Fibroblast of lung (primary cell): ENCODE data around the gene OR10R2. TPM values are rescaled to one million over a fixed set of nuclear protein-coding genes. Genes with fewer than 3 reads are reported as not detected.

Source experiments
- DNase-seq, 2 donors: peaks; one replicate each; pipeline versions ENCODE4 v3.0.0 to v3.0.0-alpha.2; 2010; ENCODE audit warnings: low read depth in 2 of 2
- H2AFZ ChIP-seq: 2 replicates; pipeline ENCODE4 v1.5.1; 2012; ENCODE audit warnings: low read length, control low read depth, inconsistent platforms
- H3K27ac ChIP-seq: 2 replicates; pipeline ENCODE4 v1.5.1; 2011; ENCODE audit warnings: low read length, control low read depth; ENCODE audit not compliant: insufficient read depth
- H3K27me3 ChIP-seq: 2 replicates; pipeline ENCODE4 v1.5.1; 2011; ENCODE audit warnings: mild to moderate bottlenecking, low read length; ENCODE audit not compliant: control insufficient read depth, insufficient read depth
- H3K36me3 ChIP-seq: 2 replicates; pipeline ENCODE4 v1.5.1; 2011; ENCODE audit warnings: low read length; ENCODE audit not compliant: control insufficient read depth, insufficient read depth
- H3K4me1 ChIP-seq: 2 replicates; pipeline ENCODE4 v1.5.1; 2011; ENCODE audit warnings: low read length; ENCODE audit not compliant: control insufficient read depth, insufficient read depth; ENCODE audit errors: extremely low read depth
- H3K4me2 ChIP-seq: 2 replicates; pipeline ENCODE4 v1.5.1; 2011; ENCODE audit warnings: low read length, control low read depth; ENCODE audit not compliant: insufficient read depth; ENCODE audit errors: extremely low read depth
- H3K4me3 ChIP-seq, 4 experiments: fragments of 200-600 bp in 1 of 4; sonication (generic) in 1 of 4; replicated peaks in 1 of 4; 2 replicates each; pipeline ENCODE4 v1.5.1; 2011 to 2016; ENCODE audit warnings: low read length in 4 of 4, low read depth in 3 of 4, mild to moderate bottlenecking in 3 of 4, control low read depth in 2 of 4, inconsistent platforms in 1 of 4, mixed read lengths in 1 of 4; ENCODE audit not compliant: insufficient read depth in 1 of 4; ENCODE audit errors: control extremely low read depth in 1 of 4
- H3K79me2 ChIP-seq: 2 replicates; pipeline ENCODE4 v1.5.1; 2012; ENCODE audit warnings: mild to moderate bottlenecking, low read length, inconsistent platforms; ENCODE audit not compliant: control insufficient read depth, insufficient read depth
- H3K9ac ChIP-seq: 2 replicates; pipeline ENCODE4 v1.5.1; 2011; ENCODE audit warnings: mild to moderate bottlenecking, low read length, control low read depth; ENCODE audit not compliant: insufficient read depth
- H3K9me3 ChIP-seq: 2 replicates; pipeline ENCODE4 v1.5.1; 2012; ENCODE audit warnings: low read depth, low read length; ENCODE audit not compliant: control insufficient read depth, insufficient read depth
- H4K20me1 ChIP-seq: 2 replicates; pipeline ENCODE4 v1.5.1; 2011; ENCODE audit warnings: low read length; ENCODE audit not compliant: control insufficient read depth, insufficient read depth; ENCODE audit errors: extremely low read depth
- CTCF ChIP-seq, 2 donors: IDR thresholded peaks in 1 of 2; conservative IDR thresholded peaks in 1 of 2; 1 replicate in 1 of 2; 2 replicates in 1 of 2; pipeline ENCODE4 v1.5.1; 2011 to 2012; ENCODE audit warnings: low read length in 2 of 2, control low read depth in 1 of 2, inconsistent platforms in 1 of 2, low read depth in 1 of 2, mild to moderate bottlenecking in 1 of 2
- EZH2 ChIP-seq: IDR thresholded peaks from 2 replicates; pipeline ENCODE4 v1.5.1; 2012; ENCODE audit warnings: low read length, control low read depth, mild to moderate bottlenecking; ENCODE audit errors: missing control alignments
- polyA plus RNA-seq, 2 donors: library from polyadenylated mRNA; depleted of rRNA in 1 of 2; stranded (reverse) in 1 of 2; unstranded in 1 of 2; fragments of >200 nt; gene quantifications; 2 replicates each; pipeline ENCODE4 v1.2.1, GENCODE V29; 2011 to 2012; ENCODE audit warnings: missing spikeins in 1 of 2
- total RNA-seq: library from RNA; depleted of rRNA; stranded (reverse); fragments of >200 nt; gene quantifications from 2 replicates; pipeline ENCODE4 v1.2.1, GENCODE V29; 2014

Gene OR10R2
- total and polyA plus RNA-seq, 2 donors (not counting 1 experiment from before 2014, with no cell fraction given), result not detected

DNA sequence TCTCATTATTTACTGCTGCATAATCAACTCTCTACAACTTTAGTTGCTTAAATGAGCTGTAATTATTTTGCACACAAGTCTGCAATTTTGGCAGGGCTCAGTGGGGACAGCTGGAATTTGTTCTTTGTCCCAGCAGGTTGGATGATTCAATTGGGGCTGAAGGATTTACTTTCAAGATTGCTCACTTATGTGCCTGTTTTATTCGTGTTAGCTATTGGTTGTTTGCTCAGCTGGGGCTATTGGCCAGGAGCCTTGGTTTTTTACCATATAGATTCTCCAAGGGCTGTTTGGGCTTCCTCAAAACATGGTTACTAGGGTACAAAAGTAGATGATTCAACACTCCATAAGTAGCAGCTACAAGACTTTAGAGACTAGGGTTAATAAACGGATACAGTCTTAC, 13.4 kb downstream of the OR10R2 start:
- no peak overlapping the region for H3K4me3 ChIP-seq
- H3K9me3 ChIP-seq, result no peaks in the 10 kb centered on the region
- no peaks in the 10 kb centered on the region for H3K27me3 ChIP-seq
- no peak overlapping the region for H3K4me2 ChIP-seq
- H3K79me2 ChIP-seq, result no peaks in the 10 kb centered on the region
- TF ChIP-seq CTCF (conservative IDR thresholded peaks at IDR 0.05 in 1 of 2, IDR thresholded peaks at IDR 0.05 in 1 of 2; ENCODE audit: low read depth in 1 of 2, low read length in 2 of 2) (no peak), EZH2 (no peak)
- DNase-seq, result no peak
- no peak overlapping the region for H3K27ac ChIP-seq
- H2AFZ ChIP-seq, result no peak overlapping the region
- H3K36me3 ChIP-seq, result no peaks in the 10 kb centered on the region
- H4K20me1 ChIP-seq, result no peaks in the 10 kb centered on the region
- H3K4me1 ChIP-seq, result no peaks in the 10 kb centered on the region
- no peak overlapping the region for H3K9ac ChIP-seq

DNA sequence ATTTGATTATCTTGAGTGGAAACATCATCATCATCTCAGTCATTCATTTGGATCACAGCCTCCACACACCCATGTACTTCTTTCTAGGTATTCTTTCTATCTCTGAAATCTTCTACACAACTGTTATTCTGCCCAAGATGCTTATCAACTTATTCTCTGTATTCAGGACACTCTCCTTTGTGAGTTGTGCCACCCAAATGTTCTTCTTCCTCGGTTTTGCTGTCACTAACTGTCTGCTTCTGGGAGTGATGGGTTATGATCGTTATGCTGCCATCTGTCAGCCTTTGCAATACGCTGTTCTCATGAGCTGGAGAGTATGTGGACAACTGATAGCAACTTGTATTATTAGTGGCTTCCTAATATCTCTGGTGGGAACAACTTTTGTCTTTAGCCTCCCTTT, 19.3 kb downstream of the OR10R2 start:
- H3K27ac ChIP-seq, result no peak overlapping the region
- no peak overlapping the region for H3K9ac ChIP-seq
- H3K79me2 ChIP-seq, result no peaks in the 10 kb centered on the region
- no peak overlapping the region for H3K4me3 ChIP-seq
- TF ChIP-seq CTCF (conservative IDR thresholded peaks at IDR 0.05 in 1 of 2, IDR thresholded peaks at IDR 0.05 in 1 of 2; ENCODE audit: low read depth in 1 of 2, low read length in 2 of 2) (no peak), EZH2 (no peak)
- no peaks in the 10 kb centered on the region for H3K36me3 ChIP-seq
- no peak for DNase-seq
- no peaks in the 10 kb centered on the region for H3K27me3 ChIP-seq
- no peak overlapping the region for H2AFZ ChIP-seq
- H3K4me2 ChIP-seq, result no peak overlapping the region
- no peaks in the 10 kb centered on the region for H4K20me1 ChIP-seq
- H3K4me1 ChIP-seq, result no peaks in the 10 kb centered on the region
- no peaks in the 10 kb centered on the region for H3K9me3 ChIP-seq

DNA sequence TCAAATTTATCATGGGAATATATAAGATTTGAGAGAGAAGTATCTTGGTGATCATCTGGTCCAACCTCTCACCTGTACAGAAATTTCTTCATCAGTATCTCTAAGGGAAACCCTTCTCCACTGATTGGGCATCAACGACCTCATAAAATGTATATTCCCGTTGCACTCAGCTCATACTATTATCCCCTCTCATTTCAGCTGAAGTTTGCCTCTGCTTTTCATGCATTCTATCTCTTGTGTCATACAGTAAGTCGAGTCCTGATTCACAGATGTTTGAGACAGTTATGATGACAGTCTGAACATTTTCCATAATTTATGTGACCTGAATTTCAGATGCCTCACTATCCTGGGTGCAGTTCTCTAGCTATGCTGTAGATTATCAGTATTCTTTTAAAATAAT, 21.0 kb downstream of the OR10R2 start:
- Histone ChIP-seq H3K4me3 (no peak overlapping the region), H3K9me3 (no peaks in the 10 kb centered on the region), H4K20me1 (no peaks in the 10 kb centered on the region), H3K27me3 (no peaks in the 10 kb centered on the region), H3K79me2 (no peaks in the 10 kb centered on the region), H2AFZ (no peak overlapping the region), H3K27ac (no peak overlapping the region), H3K4me2 (no peak overlapping the region), H3K4me1 (no peaks in the 10 kb centered on the region), H3K36me3 (no peaks in the 10 kb centered on the region), H3K9ac (no peak overlapping the region)
- TF ChIP-seq CTCF (conservative IDR thresholded peaks at IDR 0.05 in 1 of 2, IDR thresholded peaks at IDR 0.05 in 1 of 2; ENCODE audit: low read depth in 1 of 2, low read length in 2 of 2), result no peak
- no peak for TF ChIP-seq EZH2
- DNase-seq, result no peak
